ENCODE results near the gene ZC3H10.

- TF ChIP-seq POLR2A (IDR thresholded peaks at IDR 0.05; ENCODE audit: insufficient read depth in 1 of 2, low read depth in 2 of 2, low read length in 2 of 2), result no peak
- TF ChIP-seq NFYB (CRISPR knock-in tag; IDR thresholded peaks at IDR 0.05), result no peak
Measured at GRCh38 chr12:56172839-56173238, 54.8 kb downstream of the ZC3H10 start.

Measured in HepG2 (cell line).